Lower lobe of right lung (tissue), 2 donors: ENCODE measurements around the gene CALR3. TPM values are rescaled to one million over a fixed set of nuclear protein-coding genes. Genes with fewer than 3 reads are reported as not detected.
"Not testable (repeated sequence)": the region's sequence is repeated elsewhere in the genome, so short reads cannot be mapped to it uniquely, and the experiment has no call there.

Experiments used
- ATAC-seq, 2 donors: fragments of 200-7000 bp; cut with Tn5 transposase; one replicate each; pipeline ENCODE4 v1.9.1; 2020 to 2022; ENCODE audit warnings: mild to moderate bottlenecking in 2 of 2, moderate library complexity in 2 of 2
- DNase-seq: peaks from one replicate; pipeline ENCODE4 v3.0.0-alpha.2; 2020
- H3K27ac ChIP-seq: fragments of 200-600 bp; one replicate; pipeline ENCODE4 v1.8.0; 2022
- H3K27me3 ChIP-seq: fragments of 200-600 bp; one replicate; pipeline ENCODE4 v1.8.0; 2022; ENCODE audit warnings: low read depth
- H3K36me3 ChIP-seq: fragments of 200-600 bp; one replicate; pipeline ENCODE4 v1.8.0; 2022; ENCODE audit warnings: mild to moderate bottlenecking
- H3K4me1 ChIP-seq: fragments of 200-600 bp; one replicate; pipeline ENCODE4 v1.8.0; 2022
- H3K4me3 ChIP-seq: fragments of 200-600 bp; one replicate; pipeline ENCODE4 v1.8.0; 2022; ENCODE audit warnings: mild to moderate bottlenecking
- H3K9me3 ChIP-seq: fragments of 200-600 bp; one replicate; pipeline ENCODE4 v1.8.0; 2022
- CTCF ChIP-seq: fragments of 200-600 bp; IDR thresholded peaks from one replicate; pipeline ENCODE4 v1.8.0; 2022; ENCODE audit warnings: antibody characterized with exemption, mild to moderate bottlenecking
- intact Hi-C: fragments of 100-400 bp; cut with DNase I; formaldehyde crosslinking; loops from one replicate; pipeline ENCODE4 v1.11.0; 2022
- total RNA-seq: library from RNA; stranded (reverse); fragmentation: NEBNext Ultra II Directional; extraction: Animal tissue kit (Norgen Biotek cat#: 25700); gene quantifications from one replicate; pipeline ENCODE4 v1.2.1, GENCODE V29; 2021
- donor health status: DM: no; HTN: yes; CAD: no; lungs with severe emphysema.

The CALR3 gene
- total RNA-seq, 1 donor from 2014 or later, result not detected

GRCh38 chr19:16472992-16473391 is 23.0 kb downstream of the CALR3 start:
- DNase-seq (no peak), ATAC-seq (no peak)
- no peaks in the 10 kb centered on the region for H3K27me3 ChIP-seq
- no peak overlapping the region for H3K4me3 ChIP-seq
- no peak for TF ChIP-seq CTCF
- H3K4me1 ChIP-seq, result peaks cover 20% of the 10 kb centered on the region
- intact Hi-C loops, result no loop called here
- no peaks in the 10 kb centered on the region for H3K9me3 ChIP-seq
- H3K36me3 ChIP-seq, result no peaks in the 10 kb centered on the region
- H3K27ac ChIP-seq, result no peak overlapping the region

GRCh38 chr19:16472559-16472899 is 23.4 kb downstream of the CALR3 start:
- Histone ChIP-seq H3K4me1 (peaks cover 20% of the 10 kb centered on the region), H3K4me3 (peak overlapping the region; percentile 97), H3K27ac (peak overlapping the region; percentile 83)
- H3K27me3 ChIP-seq, H3K9me3 ChIP-seq, intact Hi-C loops, H3K36me3 ChIP-seq, DNase-seq, ATAC-seq: not testable (repeated sequence)

- Histone ChIP-seq H3K4me1 (peaks cover 20% of the 10 kb centered on the region), H3K9me3 (no peaks in the 10 kb centered on the region), H3K27ac (peak overlapping the region; percentile 76), H3K4me3 (peak overlapping the region; percentile 97), H3K36me3 (no peaks in the 10 kb centered on the region), H3K27me3 (no peaks in the 10 kb centered on the region)
- intact Hi-C loops, result no loop called here
- ATAC-seq (peak; percentile 1 to 14), DNase-seq (peak; percentile 53)
- no peak for TF ChIP-seq CTCF
Observed at GRCh38 chr19:16470911-16471811, 24.8 kb downstream of the CALR3 start.

- intact Hi-C loops, result no loop called here
- ATAC-seq, result no peak
- peaks cover 20% of the 10 kb centered on the region for H3K4me1 ChIP-seq
- H3K36me3 ChIP-seq, result no peaks in the 10 kb centered on the region
- H3K4me3 ChIP-seq, result peak overlapping the region; percentile 97
- no peak for TF ChIP-seq CTCF
- H3K27ac ChIP-seq, result peak overlapping the region; percentile 76
- H3K9me3 ChIP-seq, result no peaks in the 10 kb centered on the region
- DNase-seq, result no peak
- H3K27me3 ChIP-seq, result no peaks in the 10 kb centered on the region
Observed at GRCh38 chr19:16470541-16470910, 25.4 kb downstream of the CALR3 start.

- DNase-seq (no peak), ATAC-seq (no peak)
- Histone ChIP-seq H3K36me3 (no peaks in the 10 kb centered on the region), H3K9me3 (no peaks in the 10 kb centered on the region), H3K4me1 (peaks cover 35% of the 10 kb centered on the region), H3K4me3 (no peak overlapping the region), H3K27me3 (no peaks in the 10 kb centered on the region), H3K27ac (no peak overlapping the region)
- TF ChIP-seq CTCF, result no peak
- intact Hi-C loops, result no loop called here
Observed at GRCh38 chr19:16467581-16467980, 28.4 kb downstream of the CALR3 start.

- H3K27ac ChIP-seq, H3K9me3 ChIP-seq, intact Hi-C loops, H3K36me3 ChIP-seq, DNase-seq, H3K4me3 ChIP-seq, ATAC-seq, H3K27me3 ChIP-seq: not testable (repeated sequence)
- H3K4me1 ChIP-seq, result peaks cover 35% of the 10 kb centered on the region
Observed at GRCh38 chr19:16466802-16467427, 29.1 kb downstream of the CALR3 start.
